ENCODE results near the gene BCL7A.

Gene BCL7A

GRCh38 chr12:122080149-122081082, 58.7 kb downstream of the BCL7A start:
- peak; percentile 81 to 85 for DNase-seq

- DNase-seq = no peak
These were observed 59.5 kb downstream of the BCL7A start for GRCh38 chr12:122081083-122081696.

GRCh38 chr12:122081697-122082221, 60.1 kb downstream of the BCL7A start:
- DNase-seq = peak; percentile 96 to 97

GRCh38 chr12:122082621-122083356, 61.1 kb downstream of the BCL7A start:
- DNase-seq = no peak

- DNase-seq = no peak
These were observed 63.2 kb downstream of the BCL7A start for GRCh38 chr12:122084857-122085405.

- DNase-seq = no peak
These were observed 63.9 kb downstream of the BCL7A start for GRCh38 chr12:122085591-122085990.

- no peak for DNase-seq
These were observed 64.4 kb downstream of the BCL7A start for GRCh38 chr12:122086116-122086515.

- DNase-seq = no peak
These were observed 65.1 kb downstream of the BCL7A start for GRCh38 chr12:122086641-122087285.

- no peak for DNase-seq
These were observed 65.9 kb downstream of the BCL7A start for GRCh38 chr12:122087431-122088178.

GRCh38 chr12:122088179-122088810, 66.6 kb downstream of the BCL7A start:
- no peak for DNase-seq

GRCh38 chr12:122089077-122089476, 67.4 kb downstream of the BCL7A start:
- DNase-seq = no peak

- DNase-seq = no peak
These were observed 69.3 kb downstream of the BCL7A start for GRCh38 chr12:122090759-122091515.

GRCh38 chr12:122093098-122093883, 71.6 kb downstream of the BCL7A start:
- DNase-seq = no peak

GRCh38 chr12:122094137-122094734, 72.6 kb downstream of the BCL7A start:
- no peak for DNase-seq

GRCh38 chr12:122094735-122095631, 73.3 kb downstream of the BCL7A start:
- no peak for DNase-seq

GRCh38 chr12:122096014-122096413, 74.3 kb downstream of the BCL7A start:
- DNase-seq = no peak

GRCh38 chr12:122096591-122097149, 75.0 kb downstream of the BCL7A start:
- DNase-seq = no peak

- DNase-seq = no peak
These were observed 75.9 kb downstream of the BCL7A start for GRCh38 chr12:122097584-122097926.

Measured in Kasumi-1 (cell line).